DOHH2 (cell line): Measurements from ENCODE around the gene ATF7IP.

ENCODE experiments used
- CTCF ChIP-seq: fragments of 200-600 bp; sonication (generic); IDR thresholded peaks from one replicate; pipeline ENCODE4 v1.5.1; 2014; ENCODE audit warnings: antibody characterized with exemption, mild to moderate bottlenecking, low read depth, low read length; ENCODE audit not compliant: poor library complexity, severe bottlenecking
- EZH2phosphoT487 ChIP-seq: fragments of 200-600 bp; sonication (generic); IDR thresholded peaks from 2 replicates; pipeline ENCODE4 v1.6.1; 2017; ENCODE audit warnings: borderline replicate concordance, mild to moderate bottlenecking, antibody characterized with exemption, low read length, moderate library complexity, mixed read lengths

DNA sequence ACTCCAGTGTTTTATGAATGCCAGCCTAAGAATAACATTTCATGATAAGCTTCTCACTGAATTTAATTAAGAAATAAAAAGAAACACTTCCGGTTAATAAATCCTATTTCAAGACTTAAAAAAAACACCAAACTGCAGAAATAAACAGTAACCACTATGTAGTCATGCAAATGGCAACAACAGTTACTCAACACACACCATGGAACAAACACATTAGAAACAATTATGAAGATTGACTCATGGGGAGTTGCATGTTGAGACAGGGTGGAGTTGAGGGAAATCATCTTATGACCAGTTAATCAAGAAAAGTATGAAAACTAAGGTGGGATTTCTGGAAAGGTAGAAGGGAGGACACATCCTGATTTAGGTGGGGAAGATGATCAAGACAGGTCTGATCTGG, 149.5 kb downstream of the ATF7IP start:
- TF ChIP-seq CTCF = no peak
- TF ChIP-seq EZH2phosphoT487 = no peak
